HUES6 (cell line): ENCODE results near the gene TMEM151B.

Experiments
- H3K27ac ChIP-seq: 2 replicates; pipeline ENCODE4 v1.7.0; 2013; ENCODE audit warnings: low read depth, mild to moderate bottlenecking, low read length, inconsistent platforms
- H3K27me3 ChIP-seq: 2 replicates; pipeline ENCODE4 v1.6.1; 2013; ENCODE audit warnings: low read length; ENCODE audit not compliant: control insufficient read depth, insufficient read depth
- H3K36me3 ChIP-seq: 2 replicates; pipeline ENCODE4 v1.6.1; 2013; ENCODE audit warnings: low read length; ENCODE audit not compliant: control insufficient read depth, insufficient read depth
- H3K4me1 ChIP-seq: 2 replicates; pipeline ENCODE4 v1.6.1; 2013; ENCODE audit warnings: low read length; ENCODE audit not compliant: control insufficient read depth, insufficient read depth
- H3K4me3 ChIP-seq: 2 replicates; pipeline ENCODE4 v1.5.1; 2013; ENCODE audit warnings: low read depth, low read length
- H3K9ac ChIP-seq: one replicate; pipeline ENCODE4 v1.6.1; 2013; ENCODE audit warnings: mild to moderate bottlenecking, low read length
- H3K9me3 ChIP-seq: 2 replicates; pipeline ENCODE4 v1.6.1; 2013; ENCODE audit warnings: low read depth, low read length; ENCODE audit not compliant: control insufficient read depth, insufficient read depth

The TMEM151B gene

GRCh38 chr6:44276667-44277640, 6.7 kb downstream of the TMEM151B start:
- Histone ChIP-seq H3K27ac (no peak overlapping the region), H3K9ac (no peak overlapping the region), H3K36me3 (no peaks in the 10 kb centered on the region), H3K9me3 (no peaks in the 10 kb centered on the region), H3K27me3 (peaks cover 100% of the 10 kb centered on the region), H3K4me3 (no peak overlapping the region), H3K4me1 (peaks cover 6% of the 10 kb centered on the region; the same call in 1 of the 2 replicates)

- Histone ChIP-seq H3K4me3 (no peak overlapping the region), H3K36me3 (no peaks in the 10 kb centered on the region), H3K9me3 (no peaks in the 10 kb centered on the region), H3K4me1 (peaks cover 6% of the 10 kb centered on the region; the same call in 1 of the 2 replicates), H3K9ac (no peak overlapping the region), H3K27me3 (peaks cover 98% of the 10 kb centered on the region), H3K27ac (no peak overlapping the region)
These were observed 7.5 kb downstream of the TMEM151B start for GRCh38 chr6:44277763-44278162.

- H3K4me3 ChIP-seq: no peak overlapping the region
- H3K27me3 ChIP-seq: peaks cover 98% of the 10 kb centered on the region
- no peaks in the 10 kb centered on the region for H3K9me3 ChIP-seq
- no peak overlapping the region for H3K9ac ChIP-seq
- no peak overlapping the region for H3K27ac ChIP-seq
- H3K36me3 ChIP-seq: no peaks in the 10 kb centered on the region
- peaks cover 6% of the 10 kb centered on the region; the same call in 1 of the 2 replicates for H3K4me1 ChIP-seq
These were observed 8.1 kb downstream of the TMEM151B start for GRCh38 chr6:44278315-44278714.

- Histone ChIP-seq H3K9me3 (no peaks in the 10 kb centered on the region), H3K27me3 (peaks cover 98% of the 10 kb centered on the region), H3K4me1 (peaks cover 6% of the 10 kb centered on the region; the same call in 1 of the 2 replicates), H3K9ac (no peak overlapping the region), H3K4me3 (no peak overlapping the region), H3K36me3 (no peaks in the 10 kb centered on the region), H3K27ac (no peak overlapping the region)
These were observed 8.8 kb downstream of the TMEM151B start for GRCh38 chr6:44278774-44279697.

GRCh38 chr6:44284121-44284520, 13.9 kb downstream of the TMEM151B start:
- no peaks in the 10 kb centered on the region for H3K4me1 ChIP-seq
- H3K27ac ChIP-seq: no peak overlapping the region
- H3K4me3 ChIP-seq: no peak overlapping the region
- peaks cover 94% of the 10 kb centered on the region for H3K27me3 ChIP-seq
- no peaks in the 10 kb centered on the region for H3K36me3 ChIP-seq
- no peak overlapping the region for H3K9ac ChIP-seq
- no peaks in the 10 kb centered on the region for H3K9me3 ChIP-seq

- no peaks in the 10 kb centered on the region for H3K4me1 ChIP-seq
- no peaks in the 10 kb centered on the region for H3K36me3 ChIP-seq
- H3K9me3 ChIP-seq: no peaks in the 10 kb centered on the region
- no peak overlapping the region for H3K27ac ChIP-seq
- peaks cover 92% of the 10 kb centered on the region for H3K27me3 ChIP-seq
- no peak overlapping the region for H3K4me3 ChIP-seq
- H3K9ac ChIP-seq: no peak overlapping the region
These were observed 14.6 kb downstream of the TMEM151B start for GRCh38 chr6:44284867-44285266.

DNA sequence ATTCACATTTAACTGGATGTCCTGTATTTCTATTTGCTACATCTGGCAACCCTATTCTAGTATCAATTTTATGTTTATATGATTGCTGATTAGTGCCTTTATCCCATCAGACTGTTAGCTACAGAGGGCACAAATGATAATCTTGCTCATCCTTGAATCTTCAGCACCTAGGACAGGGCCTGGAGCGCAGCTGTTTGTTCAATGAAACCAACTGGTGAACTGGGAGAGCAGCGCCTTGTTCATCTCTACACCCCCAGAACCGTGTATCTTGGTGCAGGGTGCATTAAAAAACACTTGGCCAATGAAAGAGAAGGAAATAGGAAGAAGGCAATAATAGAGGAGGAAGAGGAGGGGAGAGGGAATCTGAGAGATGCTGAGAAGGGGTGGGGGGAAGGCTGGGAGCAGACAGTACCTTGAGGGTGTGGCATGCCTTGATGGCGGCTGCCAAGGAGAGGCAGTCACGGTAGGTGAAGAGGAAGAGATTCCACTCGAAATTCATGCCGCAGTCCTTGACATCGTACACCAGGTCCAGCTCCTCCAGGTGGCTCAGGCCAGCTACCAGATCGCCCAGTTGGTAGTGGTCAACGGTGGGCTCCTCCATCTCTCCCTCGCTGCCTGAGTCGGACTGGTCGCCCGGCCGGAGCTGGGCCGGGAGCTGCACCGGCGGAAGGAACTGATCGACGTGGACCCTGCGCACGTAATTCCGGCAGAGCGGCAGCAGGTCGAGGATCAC, 15.5 kb downstream of the TMEM151B start:
- Histone ChIP-seq H3K9me3 (no peaks in the 10 kb centered on the region), H3K4me3 (no peak overlapping the region), H3K9ac (no peak overlapping the region), H3K36me3 (no peaks in the 10 kb centered on the region), H3K4me1 (no peaks in the 10 kb centered on the region), H3K27ac (no peak overlapping the region), H3K27me3 (peaks cover 92% of the 10 kb centered on the region)

- Histone ChIP-seq H3K4me1 (no peaks in the 10 kb centered on the region), H3K27me3 (peaks cover 91% of the 10 kb centered on the region), H3K9ac (no peak overlapping the region), H3K36me3 (no peaks in the 10 kb centered on the region), H3K9me3 (no peaks in the 10 kb centered on the region), H3K27ac (no peak overlapping the region), H3K4me3 (no peak overlapping the region)
These were observed 16.0 kb downstream of the TMEM151B start for GRCh38 chr6:44286285-44286565.

DNA sequence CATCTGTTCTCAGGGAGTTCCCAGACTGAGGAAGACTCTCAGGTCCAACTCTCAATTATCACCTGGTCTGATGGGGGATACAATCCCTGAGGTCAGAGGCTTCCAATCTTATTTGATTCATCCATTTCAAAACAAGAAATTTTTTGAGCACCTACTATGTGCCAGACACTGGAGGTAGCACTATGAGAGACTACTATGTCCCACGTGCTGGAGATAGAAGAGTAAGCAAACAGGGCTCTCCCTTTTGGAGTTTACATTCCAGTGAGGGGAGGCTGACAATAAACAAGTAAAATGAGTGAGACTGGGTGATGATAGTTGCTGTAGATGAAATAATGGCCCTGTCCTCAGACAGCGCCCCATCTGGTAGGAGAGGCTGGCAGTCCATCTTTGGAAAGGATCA, 16.5 kb downstream of the TMEM151B start:
- H3K27me3 ChIP-seq: peaks cover 91% of the 10 kb centered on the region
- H3K27ac ChIP-seq: no peak overlapping the region
- no peaks in the 10 kb centered on the region for H3K36me3 ChIP-seq
- H3K4me1 ChIP-seq: no peaks in the 10 kb centered on the region
- no peak overlapping the region for H3K4me3 ChIP-seq
- no peaks in the 10 kb centered on the region for H3K9me3 ChIP-seq
- no peak overlapping the region for H3K9ac ChIP-seq

GRCh38 chr6:44289726-44290260, 19.5 kb downstream of the TMEM151B start:
- H3K4me3 ChIP-seq: no peak overlapping the region
- H3K27me3 ChIP-seq: peaks cover 77% of the 10 kb centered on the region
- no peaks in the 10 kb centered on the region for H3K9me3 ChIP-seq
- no peaks in the 10 kb centered on the region for H3K4me1 ChIP-seq
- H3K36me3 ChIP-seq: no peaks in the 10 kb centered on the region
- H3K9ac ChIP-seq: no peak overlapping the region
- H3K27ac ChIP-seq: no peak overlapping the region
